Panc1 (cell line): ENCODE results near the gene INO80. TPM values are rescaled to one million over a fixed set of nuclear protein-coding genes. Genes with fewer than 3 reads are reported as not detected.

ENCODE experiments used
- ATAC-seq: fragments of 200-7000 bp; cut with Tn5 transposase; 2 replicates; pipeline ENCODE4 v1.9.1; 2020; ENCODE audit warnings: mild to moderate bottlenecking, moderate library complexity
- BruUV-seq: library from RNA; stranded (reverse); fragments of 400-500 nt; replicated peaks from 2 replicates; lab custom pipeline; 2021; lab: Mats Ljungman, UMichigan
- CTCF ChIA-PET: fragments of 300-600 bp; sonication (Branson Sonifier 250); formaldehyde crosslinking; loops from one replicate; lab custom pipeline; 2022; ENCODE audit warnings: antibody characterized with exemption; lab: Charles Lee
- POLR2A ChIA-PET: fragments of 300-600 bp; sonication (Branson Sonifier 250); formaldehyde crosslinking; loops from one replicate; lab custom pipeline; 2022; ENCODE audit warnings: antibody characterized with exemption; lab: Charles Lee
- DNase-seq: peaks from one replicate; pipeline ENCODE4 v3.0.0-alpha.2; 2010; ENCODE audit warnings: low read depth, low spot score
- H3K27ac ChIP-seq: 2 replicates; pipeline ENCODE4 v1.5.1; 2011; ENCODE audit warnings: mild to moderate bottlenecking, low read length, inconsistent platforms
- H3K27me3 ChIP-seq: fragments of 200-500 bp; sonication (Bioruptor generic); 2 replicates; pipeline ENCODE4 v1.6.0; 2014; ENCODE audit warnings: low read length, inconsistent platforms; ENCODE audit not compliant: control insufficient read depth, insufficient read depth
- H3K36me3 ChIP-seq: fragments of 200-500 bp; sonication (Bioruptor generic); 2 replicates; pipeline ENCODE4 v1.5.1; 2014; ENCODE audit warnings: inconsistent platforms, mild to moderate bottlenecking, low read length, moderate library complexity; ENCODE audit not compliant: control insufficient read depth, insufficient read depth
- H3K4me1 ChIP-seq: 2 replicates; pipeline ENCODE4 v1.5.1; 2011; ENCODE audit warnings: inconsistent platforms, mild to moderate bottlenecking, low read length, moderate library complexity; ENCODE audit not compliant: control insufficient read depth, insufficient read depth
- H3K4me3 ChIP-seq, 2 experiments: 2 replicates each; pipeline ENCODE4 v1.5.1; 2011 to 2012; ENCODE audit warnings: low read depth in 2 of 2, low read length in 2 of 2, mild to moderate bottlenecking in 2 of 2, inconsistent platforms in 1 of 2, moderate library complexity in 1 of 2
- H3K9me3 ChIP-seq: fragments of 200-500 bp; sonication (Bioruptor generic); 2 replicates; pipeline ENCODE4 v1.5.1; 2014; ENCODE audit warnings: low read depth, mild to moderate bottlenecking, inconsistent platforms, low read length, moderate library complexity; ENCODE audit not compliant: control insufficient read depth, insufficient read depth
- CTCF ChIP-seq: fragments of 450-650 bp; IDR thresholded peaks from 2 replicates; pipeline ENCODE4 v1.5.1; 2017; ENCODE audit warnings: mild to moderate bottlenecking
- POLR2AphosphoS5 ChIP-seq: IDR thresholded peaks from 2 replicates; pipeline ENCODE4 v1.6.1; 2012; ENCODE audit warnings: mild to moderate bottlenecking, low read depth, low read length, moderate library complexity
- SIN3A ChIP-seq: IDR thresholded peaks from 2 replicates; pipeline ENCODE4 v1.6.1; 2012; ENCODE audit warnings: low read depth, mild to moderate bottlenecking, low read length, moderate library complexity, borderline replicate concordance; ENCODE audit not compliant: insufficient read depth
- TCF7L2 ChIP-seq: IDR thresholded peaks from 2 replicates; pipeline ENCODE4 v1.6.1; 2011; ENCODE audit warnings: mild to moderate bottlenecking, low read depth, low read length, inconsistent platforms
- in situ Hi-C: cut with HindIII; loops from 2 replicates; pipeline ENCODE4 v1.10.0; 2016; ENCODE audit warnings: low sequenced_read_pairs, low pct_unique_long_range_greater_than_20kb
- intact Hi-C: fragments of 100-400 bp; cut with micrococcal nuclease; formaldehyde crosslinking; loops from one replicate; pipeline ENCODE4 v1.10.0; 2022; ENCODE audit not compliant: unreplicated experiment
- total RNA-seq: library from RNA; stranded (reverse); gene quantifications from one replicate; pipeline ENCODE4 v1.2.1, GENCODE V29; 2021; ENCODE audit not compliant: unreplicated experiment
- TF ChIP-seq, protein P1 (sequence below), 2 experiments: IDR thresholded peaks; 2 replicates each; pipeline ENCODE4 v1.6.1; 2011 to 2012; ENCODE audit warnings: low read depth in 2 of 2, control low read depth in 1 of 2, low read length in 1 of 2, mild to moderate bottlenecking in 1 of 2, moderate library complexity in 1 of 2; ENCODE audit not compliant: insufficient read depth in 1 of 2

INO80 gene
- total RNA-seq, 1 experiment from 2014 or later, result 26.2 TPM

- no peak for DNase-seq
- no peaks in the 10 kb centered on the region for H3K36me3 ChIP-seq
- H3K4me1 ChIP-seq, result no peaks in the 10 kb centered on the region
- H3K27ac ChIP-seq, result no peak overlapping the region
- in situ Hi-C loops, result no loop called here
- no peak overlapping the region for H3K4me3 ChIP-seq
- intact Hi-C loops, result no loop called here
- POLR2A ChIA-PET, result no interaction called here
- CTCF ChIA-PET, result interaction anchor here (0.6 kb wide), 1 partner anchor 21 kb away, joined by 6 read pairs; no protein-coding TSS in a partner anchor
- BruUV-seq, result no TSS peak
- no peak for ATAC-seq
- H3K9me3 ChIP-seq, result no peaks in the 10 kb centered on the region
- no peak for TF ChIP-seq TCF7L2
- no peak for TF ChIP-seq CTCF
- TF ChIP-seq SIN3A, result no peak
- TF ChIP-seq, protein P1, sequence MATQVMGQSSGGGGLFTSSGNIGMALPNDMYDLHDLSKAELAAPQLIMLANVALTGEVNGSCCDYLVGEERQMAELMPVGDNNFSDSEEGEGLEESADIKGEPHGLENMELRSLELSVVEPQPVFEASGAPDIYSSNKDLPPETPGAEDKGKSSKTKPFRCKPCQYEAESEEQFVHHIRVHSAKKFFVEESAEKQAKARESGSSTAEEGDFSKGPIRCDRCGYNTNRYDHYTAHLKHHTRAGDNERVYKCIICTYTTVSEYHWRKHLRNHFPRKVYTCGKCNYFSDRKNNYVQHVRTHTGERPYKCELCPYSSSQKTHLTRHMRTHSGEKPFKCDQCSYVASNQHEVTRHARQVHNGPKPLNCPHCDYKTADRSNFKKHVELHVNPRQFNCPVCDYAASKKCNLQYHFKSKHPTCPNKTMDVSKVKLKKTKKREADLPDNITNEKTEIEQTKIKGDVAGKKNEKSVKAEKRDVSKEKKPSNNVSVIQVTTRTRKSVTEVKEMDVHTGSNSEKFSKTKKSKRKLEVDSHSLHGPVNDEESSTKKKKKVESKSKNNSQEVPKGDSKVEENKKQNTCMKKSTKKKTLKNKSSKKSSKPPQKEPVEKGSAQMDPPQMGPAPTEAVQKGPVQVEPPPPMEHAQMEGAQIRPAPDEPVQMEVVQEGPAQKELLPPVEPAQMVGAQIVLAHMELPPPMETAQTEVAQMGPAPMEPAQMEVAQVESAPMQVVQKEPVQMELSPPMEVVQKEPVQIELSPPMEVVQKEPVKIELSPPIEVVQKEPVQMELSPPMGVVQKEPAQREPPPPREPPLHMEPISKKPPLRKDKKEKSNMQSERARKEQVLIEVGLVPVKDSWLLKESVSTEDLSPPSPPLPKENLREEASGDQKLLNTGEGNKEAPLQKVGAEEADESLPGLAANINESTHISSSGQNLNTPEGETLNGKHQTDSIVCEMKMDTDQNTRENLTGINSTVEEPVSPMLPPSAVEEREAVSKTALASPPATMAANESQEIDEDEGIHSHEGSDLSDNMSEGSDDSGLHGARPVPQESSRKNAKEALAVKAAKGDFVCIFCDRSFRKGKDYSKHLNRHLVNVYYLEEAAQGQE (IDR thresholded peaks at IDR 0.05; ENCODE audit: insufficient read depth in 1 of 2, low read depth in 2 of 2, low read length in 1 of 2), result no peak
- no peak for TF ChIP-seq POLR2AphosphoS5
- no peaks in the 10 kb centered on the region for H3K27me3 ChIP-seq
These were observed 45.3 kb upstream of the INO80 start for GRCh38 chr15:41161336-41161735.

DNA sequence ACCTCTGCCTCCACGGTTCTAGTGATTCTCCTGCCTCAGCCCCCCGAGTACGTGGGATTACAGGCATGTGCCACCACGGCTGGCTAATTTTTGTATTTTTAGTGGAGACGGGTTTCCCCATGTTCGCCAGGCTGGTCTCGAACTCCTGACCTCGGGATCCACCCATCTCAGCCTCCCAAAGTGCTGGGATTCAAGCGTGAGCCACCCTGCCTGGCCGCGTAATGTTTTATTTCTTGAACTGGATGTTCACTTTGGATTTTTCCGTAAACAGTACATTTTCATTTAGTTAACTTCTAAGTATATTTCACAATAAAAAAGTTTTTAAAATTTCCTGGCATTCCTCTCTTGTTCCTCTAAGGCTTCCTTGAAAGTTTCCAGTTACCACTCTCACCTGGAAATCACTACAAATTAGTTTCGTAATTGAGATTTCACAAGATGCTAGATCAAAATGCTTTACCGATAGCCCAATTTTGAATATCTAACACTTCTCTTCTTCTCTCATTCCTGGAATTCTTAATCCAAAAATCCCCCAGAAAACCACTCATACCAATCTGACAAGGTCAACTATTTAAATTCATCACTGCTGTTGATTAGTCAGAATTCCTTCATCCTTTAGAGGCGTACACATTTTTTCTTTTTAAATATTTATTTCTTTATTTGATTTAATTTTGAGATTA is 44.7 kb upstream of the INO80 start:
- H3K27me3 ChIP-seq, result no peaks in the 10 kb centered on the region
- intact Hi-C loops, result no loop called here
- H3K4me1 ChIP-seq, result no peaks in the 10 kb centered on the region
- no peak for ATAC-seq
- TF ChIP-seq SIN3A (no peak), POLR2AphosphoS5 (no peak), CTCF (no peak), TCF7L2 (no peak)
- TF ChIP-seq, protein P1 (IDR thresholded peaks at IDR 0.05; ENCODE audit: insufficient read depth in 1 of 2, low read depth in 2 of 2, low read length in 1 of 2), result no peak
- no peaks in the 10 kb centered on the region for H3K36me3 ChIP-seq
- in situ Hi-C loops, result no loop called here
- no peaks in the 10 kb centered on the region for H3K9me3 ChIP-seq
- ChIA-PET CTCF (interaction anchor here (0.6 kb wide), 1 partner anchor 20 kb away, joined by 6 read pairs; no protein-coding TSS in a partner anchor), POLR2A (interaction anchor here (0.5 kb wide), 1 partner anchor 152 kb away, joined by 3 read pairs; no protein-coding TSS in a partner anchor)
- no TSS peak for BruUV-seq
- H3K27ac ChIP-seq, result no peak overlapping the region
- H3K4me3 ChIP-seq, result no peak overlapping the region
- DNase-seq, result no peak
